H1 (cell line): ENCODE measurements around the gene RPL31.

Source experiments
- BCL11A ChIP-seq, 2 experiments: IDR thresholded peaks; one replicate each; pipeline ENCODE4 v1.6.1; 2011; ENCODE audit warnings: low read depth in 2 of 2, low read length in 2 of 2, mild to moderate bottlenecking in 2 of 2
- CTCF ChIP-seq, 3 experiments: IDR thresholded peaks; 1 replicate in 2 of 3; 2 replicates in 1 of 3; pipeline versions ENCODE4 v1.5.1 to v1.6.1; 2011; ENCODE audit warnings: low read length in 3 of 3, mild to moderate bottlenecking in 3 of 3, inconsistent platforms in 2 of 3, low read depth in 1 of 3, moderate library complexity in 1 of 3; ENCODE audit not compliant: insufficient read depth in 1 of 3; ENCODE audit errors: control extremely low read depth in 1 of 3
- EZH2 ChIP-seq: fragments of 200-600 bp; sonication (generic); IDR thresholded peaks from 2 replicates; pipeline ENCODE4 v1.7.1; 2012; ENCODE audit warnings: low read depth, mild to moderate bottlenecking, moderate library complexity, low read length, inconsistent platforms; ENCODE audit not compliant: severe bottlenecking
- HDAC2 ChIP-seq, 2 experiments: fragments of 300-600 bp in 1 of 2; sonication (generic) in 1 of 2; IDR thresholded peaks; 2 replicates each; pipeline ENCODE4 v1.6.1; 2011 to 2012; ENCODE audit warnings: low read depth in 2 of 2, low read length in 2 of 2, mild to moderate bottlenecking in 2 of 2, moderate library complexity in 2 of 2, borderline replicate concordance in 1 of 2, inconsistent platforms in 1 of 2
- KDM1A ChIP-seq: fragments of 200-600, 300-600 bp; sonication (generic); IDR thresholded peaks from 2 replicates; pipeline ENCODE4 v1.7.1; 2016; ENCODE audit warnings: mild to moderate bottlenecking, low read length, borderline replicate concordance
- POLR2A ChIP-seq, 2 experiments: IDR thresholded peaks; 1 replicate in 1 of 2; 2 replicates in 1 of 2; pipeline ENCODE4 v1.6.1; 2011; ENCODE audit warnings: low read depth in 2 of 2, low read length in 2 of 2, mild to moderate bottlenecking in 2 of 2; ENCODE audit errors: control extremely low read depth in 1 of 2

GRCh38 chr2:101047774-101048173 is 45.7 kb downstream of the RPL31 start:
- TF ChIP-seq EZH2: no peak
- TF ChIP-seq KDM1A: no peak
- no peak for TF ChIP-seq CTCF (IDR thresholded peaks at IDR 0.05; ENCODE audit: control extremely low read depth in 1 of 3, insufficient read depth in 1 of 3, low read depth in 1 of 3, low read length in 3 of 3)
- no peak for TF ChIP-seq BCL11A (IDR thresholded peaks at IDR 0.05; ENCODE audit: low read depth in 2 of 2, low read length in 2 of 2)
- no peak for TF ChIP-seq POLR2A (IDR thresholded peaks at IDR 0.05; ENCODE audit: control extremely low read depth in 1 of 2, low read depth in 2 of 2, low read length in 2 of 2)
- TF ChIP-seq HDAC2 (IDR thresholded peaks at IDR 0.05; ENCODE audit: borderline replicate concordance in 1 of 2, low read depth in 2 of 2, low read length in 2 of 2): no peak
